ENCODE data around the gene SLC22A16.

DNA sequence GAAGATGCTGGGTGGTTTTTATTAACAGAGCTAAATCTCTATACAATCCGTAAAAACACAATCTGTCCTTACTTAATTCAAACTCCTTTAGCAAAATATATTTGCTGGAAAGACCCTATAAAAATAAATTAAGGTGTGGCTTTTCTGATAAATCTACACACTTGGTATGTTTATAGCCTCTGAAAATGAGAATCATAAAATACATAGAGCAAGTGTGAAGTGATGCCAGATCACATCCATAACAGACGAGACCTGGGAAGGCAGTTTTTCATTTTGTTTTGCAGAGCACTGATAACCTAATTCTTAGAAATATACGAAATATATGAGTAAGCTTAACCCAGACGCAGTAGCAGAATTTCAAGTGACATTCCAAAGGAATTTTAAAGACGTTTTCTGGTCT, 50.6 kb downstream of the SLC22A16 start:
- TF ChIP-seq, protein P1, sequence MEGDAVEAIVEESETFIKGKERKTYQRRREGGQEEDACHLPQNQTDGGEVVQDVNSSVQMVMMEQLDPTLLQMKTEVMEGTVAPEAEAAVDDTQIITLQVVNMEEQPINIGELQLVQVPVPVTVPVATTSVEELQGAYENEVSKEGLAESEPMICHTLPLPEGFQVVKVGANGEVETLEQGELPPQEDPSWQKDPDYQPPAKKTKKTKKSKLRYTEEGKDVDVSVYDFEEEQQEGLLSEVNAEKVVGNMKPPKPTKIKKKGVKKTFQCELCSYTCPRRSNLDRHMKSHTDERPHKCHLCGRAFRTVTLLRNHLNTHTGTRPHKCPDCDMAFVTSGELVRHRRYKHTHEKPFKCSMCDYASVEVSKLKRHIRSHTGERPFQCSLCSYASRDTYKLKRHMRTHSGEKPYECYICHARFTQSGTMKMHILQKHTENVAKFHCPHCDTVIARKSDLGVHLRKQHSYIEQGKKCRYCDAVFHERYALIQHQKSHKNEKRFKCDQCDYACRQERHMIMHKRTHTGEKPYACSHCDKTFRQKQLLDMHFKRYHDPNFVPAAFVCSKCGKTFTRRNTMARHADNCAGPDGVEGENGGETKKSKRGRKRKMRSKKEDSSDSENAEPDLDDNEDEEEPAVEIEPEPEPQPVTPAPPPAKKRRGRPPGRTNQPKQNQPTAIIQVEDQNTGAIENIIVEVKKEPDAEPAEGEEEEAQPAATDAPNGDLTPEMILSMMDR (conservative IDR thresholded peaks at IDR 0.05 in 1 of 2, IDR thresholded peaks at IDR 0.05 in 1 of 2; ENCODE audit: low read depth in 1 of 2, low read length in 2 of 2): no peak
- no peak for TF ChIP-seq EZH2 (IDR thresholded peaks at IDR 0.05; ENCODE audit: low read length, missing control alignments)

Data from fibroblast of lung (primary cell).